H9 (cell line): ENCODE data around the gene TJP2. TPM values are rescaled to one million over a fixed set of nuclear protein-coding genes. Genes with fewer than 3 reads are reported as not detected.

Experiments
- DNase-seq: peaks from one replicate; pipeline ENCODE4 v3.0.0-alpha.2; 2017
- H2AFZ ChIP-seq: one replicate; pipeline ENCODE4 v1.6.1; 2013; ENCODE audit warnings: mild to moderate bottlenecking, low read length, control low read depth, moderate library complexity
- H2AK5ac ChIP-seq: 2 replicates; pipeline ENCODE4 v1.6.1; 2013; ENCODE audit warnings: low read length, control low read depth, mixed read lengths; ENCODE audit not compliant: insufficient read length
- H2BK120ac ChIP-seq: one replicate; pipeline ENCODE4 v1.6.1; 2013; ENCODE audit warnings: low read depth, mild to moderate bottlenecking, low read length, control low read depth, inconsistent platforms; ENCODE audit not compliant: poor library complexity, severe bottlenecking
- H2BK12ac ChIP-seq: 2 replicates; pipeline ENCODE4 v1.6.1; 2013; ENCODE audit warnings: low read length, control low read depth, mixed read lengths, low read depth; ENCODE audit not compliant: insufficient read length
- H2BK15ac ChIP-seq: 2 replicates; pipeline ENCODE4 v1.6.1; 2013; ENCODE audit warnings: low read depth, low read length, control low read depth
- H2BK20ac ChIP-seq: one replicate; pipeline ENCODE4 v1.6.1; 2013; ENCODE audit warnings: low read depth, mild to moderate bottlenecking, low read length, control low read depth, inconsistent platforms; ENCODE audit not compliant: poor library complexity, severe bottlenecking
- H2BK5ac ChIP-seq: 2 replicates; pipeline ENCODE4 v1.6.1; 2013; ENCODE audit warnings: low read length, control low read depth, mixed read lengths; ENCODE audit not compliant: insufficient read length
- H3K14ac ChIP-seq: 2 replicates; pipeline ENCODE4 v1.6.1; 2013; ENCODE audit warnings: low read length, control low read depth; ENCODE audit not compliant: insufficient read depth
- H3K18ac ChIP-seq: 2 replicates; pipeline ENCODE4 v1.6.1; 2013; ENCODE audit warnings: low read depth, mild to moderate bottlenecking, mixed read lengths, low read length, control low read depth; ENCODE audit not compliant: insufficient read length
- H3K23ac ChIP-seq: 2 replicates; pipeline ENCODE4 v1.6.1; 2013; ENCODE audit warnings: low read length, control low read depth, mixed read lengths, low read depth; ENCODE audit not compliant: insufficient read length
- H3K23me2 ChIP-seq: 2 replicates; pipeline ENCODE4 v1.6.1; 2013; ENCODE audit warnings: low read depth, mild to moderate bottlenecking, mixed read lengths, low read length, control low read depth; ENCODE audit not compliant: insufficient read length, poor library complexity, severe bottlenecking
- H3K27ac ChIP-seq: 2 replicates; pipeline ENCODE4 v1.5.1; 2013; ENCODE audit warnings: low read length, control low read depth, mixed read lengths, low read depth; ENCODE audit not compliant: insufficient read length
- H3K27me3 ChIP-seq: 2 replicates; pipeline ENCODE4 v1.6.1; 2013; ENCODE audit warnings: low read length, control low read depth, inconsistent platforms; ENCODE audit not compliant: insufficient read depth
- H3K4ac ChIP-seq: 2 replicates; pipeline ENCODE4 v1.6.1; 2013; ENCODE audit warnings: low read depth, mild to moderate bottlenecking, control low read depth, inconsistent platforms, low read length, moderate library complexity
- H3K4me1 ChIP-seq: 2 replicates; pipeline ENCODE4 v1.6.1; 2013; ENCODE audit warnings: low read length, control low read depth, inconsistent platforms; ENCODE audit not compliant: insufficient read depth
- H3K4me2 ChIP-seq: 2 replicates; pipeline ENCODE4 v1.6.1; 2013; ENCODE audit warnings: low read length, control low read depth, mixed read lengths; ENCODE audit not compliant: insufficient read length, insufficient read depth
- H3K56ac ChIP-seq: 2 replicates; pipeline ENCODE4 v1.6.1; 2013; ENCODE audit warnings: low read depth, mild to moderate bottlenecking, mixed read lengths, low read length, control low read depth; ENCODE audit not compliant: insufficient read length
- H3K79me1 ChIP-seq: 2 replicates; pipeline ENCODE4 v1.6.1; 2013; ENCODE audit warnings: low read depth, mild to moderate bottlenecking, moderate library complexity, low read length, control low read depth, inconsistent platforms; ENCODE audit not compliant: insufficient read depth, poor library complexity, severe bottlenecking
- H3K79me2 ChIP-seq: 2 replicates; pipeline ENCODE4 v1.6.1; 2013; ENCODE audit warnings: low read length, control low read depth, inconsistent platforms; ENCODE audit not compliant: insufficient read depth
- H3K9ac ChIP-seq: 2 replicates; pipeline ENCODE4 v1.6.1; 2013; ENCODE audit warnings: low read length, control low read depth, mixed read lengths; ENCODE audit not compliant: insufficient read length; ENCODE audit errors: extremely low read depth
- H3K9me3 ChIP-seq: one replicate; pipeline ENCODE4 v1.6.1; 2013; ENCODE audit warnings: low read depth, low read length, inconsistent platforms; ENCODE audit not compliant: control insufficient read depth
- H3T11ph ChIP-seq: one replicate; pipeline ENCODE4 v1.6.1; 2013; ENCODE audit warnings: mild to moderate bottlenecking, low read length, control low read depth, inconsistent platforms
- H4K20me1 ChIP-seq: one replicate; pipeline ENCODE4 v1.6.1; 2013; ENCODE audit not compliant: control insufficient read depth, insufficient read length, insufficient read depth
- H4K5ac ChIP-seq: 2 replicates; pipeline ENCODE4 v1.6.1; 2013; ENCODE audit warnings: low read depth, mild to moderate bottlenecking, mixed read lengths, low read length, control low read depth; ENCODE audit not compliant: insufficient read length
- H4K8ac ChIP-seq: replicated peaks from 2 replicates; pipeline ENCODE4 v1.6.1; 2013; ENCODE audit warnings: low read length, control low read depth, mixed read lengths, low read depth; ENCODE audit not compliant: insufficient read length
- H4K91ac ChIP-seq: 2 replicates; pipeline ENCODE4 v1.6.1; 2013; ENCODE audit warnings: low read depth, mild to moderate bottlenecking, moderate library complexity, mixed read lengths, low read length, control low read depth; ENCODE audit not compliant: insufficient read length
- H3K27ac Mint-ChIP-seq, 3 experiments: 2 replicates in 2 of 3; 3 replicates in 1 of 3; pipeline ENCODE4 v1.8.0; 2020 to 2021; ENCODE audit warnings: mixed read lengths in 3 of 3, mild to moderate bottlenecking in 1 of 3, moderate library complexity in 1 of 3
- H3K27me3 Mint-ChIP-seq: 2 replicates; pipeline ENCODE4 v1.8.0; 2021; ENCODE audit warnings: low read depth, mild to moderate bottlenecking, moderate library complexity, mixed read lengths
- H3K36me3 Mint-ChIP-seq, 3 experiments: 2 replicates in 2 of 3; 3 replicates in 1 of 3; pipeline ENCODE4 v1.8.0; 2020 to 2021; ENCODE audit warnings: low read depth in 3 of 3, mixed read lengths in 3 of 3; ENCODE audit not compliant: insufficient read depth in 1 of 3
- H3K4me1 Mint-ChIP-seq, 2 experiments: 2 replicates each; pipeline ENCODE4 v1.8.0; 2020; ENCODE audit warnings: mixed read lengths in 2 of 2
- H3K4me3 Mint-ChIP-seq, 2 experiments: 2 replicates in 1 of 2; 3 replicates in 1 of 2; pipeline ENCODE4 v1.8.0; 2020 to 2021; ENCODE audit warnings: mild to moderate bottlenecking in 2 of 2, mixed read lengths in 2 of 2, moderate library complexity in 1 of 2
- H3K9me3 Mint-ChIP-seq, 2 experiments: 2 replicates in 1 of 2; 3 replicates in 1 of 2; pipeline ENCODE4 v1.8.0; 2020; ENCODE audit warnings: mild to moderate bottlenecking in 2 of 2, mixed read lengths in 2 of 2, moderate library complexity in 1 of 2
- CTCF ChIP-seq: fragments of 200-600 bp; sonication (generic); conservative IDR thresholded peaks from 3 replicates; pipeline ENCODE4 v1.8.0; 2021; ENCODE audit warnings: antibody characterized with exemption, mild to moderate bottlenecking
- WGBS: extraction: QIAGEN DNeasy Blood & Tissue Kit; methylation state at CpG from one replicate; pipeline ENCODE4 v1.1.7; 2013; ENCODE audit warnings: missing lambda C conversion rate, low lambda C conversion rate, mixed read lengths; ENCODE audit not compliant: insufficient read length; ENCODE audit errors: extremely low coverage; 5-methylcytosine and 5-hydroxymethylcytosine counted together
- total RNA-seq: library from RNA; stranded (reverse); gene quantifications from 2 replicates; pipeline ENCODE4 v1.2.1, GENCODE V29; 2021

The TJP2 gene
- total RNA-seq, 1 experiment from 2014 or later: 130 TPM

- Histone ChIP-seq H2BK120ac (no peak overlapping the region), H3T11ph (no peak overlapping the region), H3K4me1 (peaks cover 4% of the 10 kb centered on the region; the same call in 1 of the 2 replicates), H2BK20ac (no peak overlapping the region), H3K9ac (no peak overlapping the region), H2BK15ac (no peak overlapping the region), H3K27ac (no peak overlapping the region), H3K79me1 (no peaks in the 10 kb centered on the region), H3K4ac (no peak overlapping the region), H3K9me3 (no peaks in the 10 kb centered on the region), H3K79me2 (no peaks in the 10 kb centered on the region), H3K4me2 (no peak overlapping the region), H3K27me3 (no peaks in the 10 kb centered on the region), H3K23ac (no peak overlapping the region), H2AFZ (no peak overlapping the region), H4K20me1 (no peaks in the 10 kb centered on the region), H4K8ac (no peak overlapping the region), H2AK5ac (no peak overlapping the region), H2BK12ac (no peak overlapping the region), H3K56ac (no peak overlapping the region), H2BK5ac (no peak overlapping the region), H3K14ac (no peak overlapping the region), H4K91ac (no peak overlapping the region), H4K5ac (no peak overlapping the region), H3K23me2 (no peaks in the 10 kb centered on the region), H3K18ac (no peak overlapping the region)
- Mint-ChIP-seq H3K4me1 (peaks cover 12 to 16% of the 10 kb centered on the region in 2 experiments), H3K4me3 (no peak overlapping the region), H3K9me3 (no peaks in the 10 kb centered on the region), H3K27ac (no peak overlapping the region; a peak in 1 of 7 replicates), H3K36me3 (peaks cover 15 to 44% (median 17%) of the 10 kb centered on the region in 3 experiments; a peak in 6 of 7 replicates), H3K27me3 (no peaks in the 10 kb centered on the region)
- whole genome bisulfite sequencing: no CpG with 5 or more reads among the region's 9 CpGs
- TF ChIP-seq CTCF: no peak
- no peak for DNase-seq
Observed at GRCh38 chr9:69215774-69216485, 41.9 kb downstream of the TJP2 start.
